ENCODE results near the gene EVL.
"Not testable (repeated sequence)": the region's sequence is repeated elsewhere in the genome, so short reads cannot be mapped to it uniquely, and the experiment has no call there.

The EVL gene

DNA sequence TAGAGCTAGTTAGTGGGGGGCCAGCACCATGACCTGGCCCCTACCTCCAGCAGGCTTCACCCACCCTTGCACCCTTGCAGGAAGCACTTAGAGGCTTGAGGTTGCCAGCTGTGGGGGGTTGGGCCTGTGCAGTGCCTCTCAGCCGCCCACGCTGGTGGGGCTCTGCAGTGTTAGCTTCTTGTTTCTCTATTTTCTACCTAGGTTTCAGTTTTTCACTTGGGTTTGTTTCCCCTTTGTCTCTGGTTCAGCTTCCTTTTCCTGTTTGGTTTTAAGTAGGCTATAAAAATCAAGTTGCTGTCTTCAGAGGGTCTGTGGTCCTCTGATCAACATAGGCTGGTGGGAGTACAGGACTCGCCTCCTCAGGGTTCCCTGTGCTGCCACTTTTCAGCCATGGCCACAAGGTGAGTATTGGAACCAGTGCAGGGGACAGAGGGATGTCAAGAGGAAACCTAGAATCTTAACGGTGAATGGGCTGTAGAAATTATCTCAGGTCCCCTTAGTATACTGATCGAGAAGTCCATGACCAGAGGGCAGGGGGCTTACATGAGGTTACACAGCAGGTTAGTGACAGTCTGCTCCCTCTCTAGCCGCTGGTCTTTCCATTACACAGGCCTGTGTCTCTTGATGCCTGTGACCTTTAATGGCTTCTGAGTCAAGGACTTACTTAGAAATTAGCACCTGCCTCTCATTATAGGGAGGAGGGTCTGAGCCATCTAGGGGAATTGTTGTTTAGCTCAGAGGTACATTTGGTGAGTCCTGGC lies at the start of gene EVL:
Gene EVL (plus strand): TSS at position 312 of the 761 bp plus-strand sequence. CDS start 79 bp downstream, at position 391.
- peak; percentile 69 to 76 (median 73) for DNase-seq (ENCODE audit: low read depth in 3 of 3)

DNA sequence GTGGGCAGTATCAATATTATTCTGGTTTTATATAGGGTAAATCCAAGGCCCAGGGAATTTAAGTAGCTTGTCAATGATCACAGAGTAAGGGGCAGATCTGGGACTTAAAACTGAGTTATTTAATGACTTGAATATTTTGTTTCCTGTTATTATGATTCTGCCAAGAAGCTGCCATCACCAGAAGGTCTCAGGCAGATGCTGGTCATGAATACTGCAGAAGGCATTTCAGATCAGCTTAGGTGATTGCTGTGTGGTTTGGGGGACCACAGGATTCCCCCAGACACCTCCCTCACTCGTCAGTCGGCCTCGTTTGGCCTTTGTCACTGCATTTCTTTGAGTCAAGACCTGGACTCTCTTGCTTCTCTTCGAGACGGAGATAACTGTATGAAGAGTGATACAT lies 47.7 kb upstream of the EVL start:
- DNase-seq (ENCODE audit: low read depth in 3 of 3) = no peak

DNA sequence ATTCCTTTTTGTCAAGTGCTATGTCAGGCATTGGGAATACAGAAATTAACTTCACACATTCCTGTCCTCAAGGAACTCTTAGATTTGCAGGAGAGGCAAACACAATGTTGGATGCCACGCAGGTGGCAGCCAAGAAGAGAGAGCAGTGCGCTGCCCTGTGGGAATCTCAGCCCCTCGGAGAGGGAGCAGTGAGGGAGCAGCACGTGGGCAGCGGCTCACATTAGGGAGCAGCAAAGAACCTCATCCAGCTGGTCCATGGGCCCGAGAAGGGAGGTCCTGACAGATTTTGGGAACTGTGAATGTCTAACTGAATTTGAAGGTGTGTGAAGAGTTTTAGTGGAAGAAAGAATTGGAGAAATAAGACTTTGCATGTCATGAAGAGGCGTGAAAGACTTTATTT lies 47.2 kb upstream of the EVL start:
- no peak for DNase-seq (ENCODE audit: low read depth in 3 of 3)

GRCh38 chr14:100018482-100018881 lies 46.7 kb upstream of the EVL start:
- no peak for DNase-seq (ENCODE audit: low read depth in 3 of 3)

DNA sequence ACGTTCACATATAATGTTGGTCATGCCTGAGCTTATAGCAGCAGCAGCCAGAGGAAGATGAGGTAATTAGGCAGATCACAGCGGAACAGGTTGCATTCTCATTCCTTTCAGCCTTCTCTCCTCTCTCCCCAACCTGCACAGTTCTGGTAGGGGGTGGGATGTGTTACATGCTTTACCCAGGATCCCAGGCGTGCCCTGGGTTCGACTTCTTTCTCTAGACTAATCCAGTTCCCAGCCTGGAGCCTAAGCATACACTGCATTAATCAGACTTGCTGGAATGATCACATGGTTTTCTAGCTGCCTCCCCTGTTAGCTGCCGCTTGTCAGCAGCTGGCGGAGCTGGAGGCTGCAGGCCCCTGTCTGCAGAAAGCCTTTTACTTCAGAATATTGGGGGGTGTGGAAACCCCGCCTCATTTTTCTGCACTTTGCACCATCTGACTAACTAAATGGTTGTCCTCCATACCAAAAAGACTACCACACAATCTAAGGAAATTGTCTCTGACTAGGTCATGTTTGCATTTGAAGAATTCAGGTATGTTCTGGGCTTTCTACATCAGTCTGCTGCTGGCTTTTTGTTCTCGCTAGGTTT lies 46.0 kb upstream of the EVL start:
- no peak for DNase-seq (ENCODE audit: low read depth in 3 of 3)

DNA sequence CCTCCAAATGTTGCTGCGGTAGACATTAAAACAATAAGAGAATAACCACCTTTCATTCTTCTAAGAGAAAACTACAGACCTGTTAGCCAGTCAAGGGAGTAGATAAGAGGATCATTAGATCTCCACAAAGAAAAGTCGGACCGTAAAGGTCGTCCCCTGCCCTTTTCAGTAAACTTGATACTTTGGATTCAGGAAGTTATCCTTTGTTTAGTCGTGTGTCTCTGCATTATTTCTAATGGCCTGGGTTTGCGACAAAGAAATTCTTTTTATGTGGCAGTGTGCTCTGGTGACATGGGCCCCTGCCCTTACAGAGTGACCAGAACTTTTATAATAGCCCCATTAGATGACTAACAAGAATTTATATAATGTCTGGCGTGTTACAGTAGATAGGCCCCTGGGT lies 44.6 kb upstream of the EVL start:
- DNase-seq (ENCODE audit: low read depth in 3 of 3) = no peak

DNA sequence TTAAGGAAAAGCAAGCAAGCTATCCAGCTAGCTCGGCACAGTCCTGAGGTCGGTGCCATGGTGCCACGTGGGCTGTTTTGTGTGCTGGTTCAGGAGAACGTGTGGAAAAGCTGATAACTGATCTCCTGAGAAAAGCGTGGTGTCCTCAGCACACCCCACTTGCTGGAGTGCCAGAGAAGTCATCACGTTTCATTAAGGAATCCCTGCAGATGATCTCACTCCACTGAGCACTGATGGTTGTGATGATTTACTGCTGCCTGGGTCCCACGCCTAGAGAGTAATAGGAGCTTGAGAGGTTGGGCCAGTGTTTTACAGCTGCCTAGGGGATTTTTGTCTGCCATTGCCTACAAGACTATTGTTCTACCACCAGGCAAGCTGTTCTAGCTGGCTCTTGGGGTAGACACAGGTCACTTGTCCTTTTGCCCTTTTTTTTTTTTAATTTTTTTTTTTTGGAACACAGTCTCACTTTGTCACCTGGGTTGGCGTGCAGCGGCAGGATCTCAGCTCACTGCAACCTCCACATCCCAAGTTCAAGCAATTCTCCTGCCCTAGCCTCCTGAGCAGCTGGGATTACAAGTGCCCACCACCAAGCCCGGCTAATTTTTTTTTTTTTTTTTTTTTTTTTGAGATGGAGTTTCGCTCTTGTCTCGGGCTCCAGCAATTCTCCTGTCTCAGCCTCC lies 42.3 kb upstream of the EVL start:
- no peak for DNase-seq (ENCODE audit: low read depth in 3 of 3)

DNA sequence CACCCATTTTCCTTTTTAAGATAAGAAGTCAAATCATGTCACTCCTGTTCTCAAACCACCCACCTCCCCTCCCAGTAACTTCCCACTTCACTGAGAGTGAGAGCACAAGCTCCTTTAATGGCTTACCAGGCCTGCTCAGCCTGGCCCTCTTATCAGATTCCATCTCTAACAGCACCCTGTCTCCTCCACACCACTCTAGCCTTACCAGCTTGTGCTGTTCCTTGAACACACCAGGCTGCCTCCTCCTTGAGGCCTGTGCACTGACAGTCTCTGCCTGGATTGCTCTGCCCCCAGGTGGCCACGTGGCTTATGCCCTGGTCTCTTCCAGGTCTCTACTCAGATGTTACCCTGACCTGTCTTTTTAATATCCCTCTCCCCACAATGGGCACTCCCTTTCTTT lies 40.1 kb upstream of the EVL start:
- DNase-seq (ENCODE audit: low read depth in 3 of 3) = no peak

DNA sequence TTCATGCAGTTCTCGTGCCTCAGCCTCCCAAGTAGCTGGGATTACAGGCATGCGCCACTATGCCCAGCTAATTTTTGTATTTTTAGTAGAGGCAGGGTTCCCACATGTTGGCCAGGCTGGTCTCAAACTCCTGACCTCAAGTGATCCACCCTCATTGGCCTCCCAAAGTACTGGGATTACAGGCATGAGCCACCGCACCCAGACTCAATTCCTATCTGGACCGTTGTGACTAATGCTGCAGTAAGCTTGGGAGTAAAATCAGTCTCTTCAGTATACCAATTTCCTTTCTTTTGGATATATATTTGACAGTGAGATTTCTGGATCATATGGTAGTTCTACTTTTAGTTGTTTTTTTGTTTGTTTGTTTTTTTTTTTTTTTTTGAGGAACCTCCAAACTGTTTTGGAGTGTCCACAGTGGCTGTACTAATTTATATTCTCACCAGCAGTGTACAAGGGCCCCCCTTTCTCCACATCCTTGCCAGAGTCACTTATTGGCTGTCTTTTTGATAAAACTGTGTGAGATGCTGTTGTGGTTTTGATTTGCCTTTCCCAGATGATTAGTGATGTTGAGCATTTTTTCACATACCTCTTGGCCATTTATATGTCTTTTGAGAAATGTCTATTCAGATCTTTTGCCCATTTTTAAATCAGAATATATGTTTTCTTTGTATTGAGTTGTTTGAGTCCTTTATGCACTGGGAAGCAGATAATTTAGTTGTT lies 37.3 kb upstream of the EVL start:
- no peak for DNase-seq (ENCODE audit: low read depth in 3 of 3)

- DNase-seq (ENCODE audit: low read depth in 3 of 3) = no peak
Observed at GRCh38 chr14:100028990-100029677, 36.1 kb upstream of the EVL start.

GRCh38 chr14:100030006-100030405 lies 35.2 kb upstream of the EVL start:
- DNase-seq (ENCODE audit: low read depth in 3 of 3) = not testable (repeated sequence)

DNA sequence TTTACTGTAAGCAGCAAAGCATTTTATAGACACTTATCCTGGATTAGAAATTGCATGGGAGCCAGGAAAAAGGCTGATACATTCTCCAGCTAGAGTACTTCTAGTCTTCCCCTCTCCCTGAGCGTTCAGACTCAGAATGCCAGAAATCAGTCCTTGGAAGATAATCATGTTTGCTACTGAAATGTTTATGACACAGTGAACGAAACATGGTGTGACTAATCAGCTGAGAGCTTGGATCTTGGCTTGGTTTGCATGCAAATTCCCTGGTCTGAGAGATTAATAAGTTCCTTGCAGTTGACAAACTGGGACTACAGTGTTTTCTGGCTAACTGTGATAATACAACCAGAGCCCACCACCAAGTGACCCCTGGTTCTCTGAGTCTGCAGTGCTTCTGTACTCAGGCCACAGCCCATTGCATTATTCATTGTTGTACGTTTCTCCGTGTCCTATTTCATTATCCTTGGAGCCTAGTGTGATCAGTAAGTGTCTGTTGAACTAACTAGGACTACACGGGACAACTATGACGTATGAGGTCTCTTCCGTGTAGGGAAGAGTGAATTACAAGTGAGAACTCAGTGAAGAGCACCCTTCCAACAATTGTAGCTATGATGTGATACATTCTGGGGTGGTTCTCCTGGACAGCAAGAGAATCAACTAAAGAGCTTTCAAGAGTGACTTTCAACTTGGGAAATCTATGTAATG lies 34.6 kb upstream of the EVL start:
- DNase-seq (ENCODE audit: low read depth in 3 of 3) = no peak

DNA sequence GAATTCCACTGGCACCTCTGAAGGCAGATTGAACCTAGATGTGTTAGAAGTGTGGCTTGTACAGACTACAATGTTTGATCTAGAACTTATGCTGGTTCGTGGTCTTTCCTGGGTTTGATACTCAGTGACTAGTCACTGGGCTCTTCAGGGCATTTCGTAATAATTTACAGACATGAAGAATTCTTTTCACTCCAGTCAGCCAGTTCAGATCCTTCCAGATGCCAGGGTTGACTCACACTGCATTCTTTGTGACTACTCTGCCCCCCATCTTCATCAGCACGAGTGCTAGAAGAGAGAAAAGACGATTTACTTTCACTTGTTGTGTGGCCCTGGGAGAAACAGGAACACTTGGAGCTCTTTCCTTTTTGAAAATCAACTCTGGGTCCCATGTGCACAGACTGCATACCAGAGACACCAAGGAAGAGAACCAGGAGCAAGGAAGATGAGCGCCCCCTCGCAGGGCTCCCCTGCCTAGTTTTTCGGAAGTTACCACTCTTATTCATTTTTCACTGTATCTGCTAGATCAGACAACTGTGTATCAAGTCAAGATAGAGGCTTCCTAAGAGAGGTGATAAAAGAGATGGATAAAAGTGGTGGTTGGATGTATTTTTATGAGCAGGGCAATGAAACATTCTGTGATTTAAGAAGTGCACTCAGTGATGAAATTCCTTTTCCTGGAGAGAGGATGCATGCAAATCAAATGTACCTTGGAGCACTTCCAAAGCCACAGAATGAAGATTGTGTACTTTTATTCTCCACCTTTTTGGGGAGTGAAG lies 33.5 kb upstream of the EVL start:
- no peak for DNase-seq (ENCODE audit: low read depth in 3 of 3)

DNA sequence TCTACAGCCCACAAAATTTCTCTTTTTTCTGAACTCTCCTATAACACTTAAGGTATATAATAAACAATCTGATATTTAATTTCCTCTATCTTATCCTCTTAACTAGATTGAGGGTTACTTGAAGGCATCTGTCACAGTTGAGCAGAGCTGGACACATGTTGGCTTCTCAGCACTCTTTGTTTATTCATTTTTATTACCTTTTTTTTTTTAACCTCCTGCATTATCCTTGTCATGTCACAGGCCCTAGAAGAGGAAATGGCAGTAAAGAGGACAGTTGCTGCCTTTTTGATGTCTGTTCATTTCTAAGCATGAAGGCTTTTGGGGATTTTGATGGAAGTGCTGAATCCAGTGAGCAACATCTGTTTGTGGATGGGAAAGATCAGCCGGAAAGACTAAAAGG lies 32.5 kb upstream of the EVL start:
- DNase-seq (ENCODE audit: low read depth in 3 of 3) = no peak

DNA sequence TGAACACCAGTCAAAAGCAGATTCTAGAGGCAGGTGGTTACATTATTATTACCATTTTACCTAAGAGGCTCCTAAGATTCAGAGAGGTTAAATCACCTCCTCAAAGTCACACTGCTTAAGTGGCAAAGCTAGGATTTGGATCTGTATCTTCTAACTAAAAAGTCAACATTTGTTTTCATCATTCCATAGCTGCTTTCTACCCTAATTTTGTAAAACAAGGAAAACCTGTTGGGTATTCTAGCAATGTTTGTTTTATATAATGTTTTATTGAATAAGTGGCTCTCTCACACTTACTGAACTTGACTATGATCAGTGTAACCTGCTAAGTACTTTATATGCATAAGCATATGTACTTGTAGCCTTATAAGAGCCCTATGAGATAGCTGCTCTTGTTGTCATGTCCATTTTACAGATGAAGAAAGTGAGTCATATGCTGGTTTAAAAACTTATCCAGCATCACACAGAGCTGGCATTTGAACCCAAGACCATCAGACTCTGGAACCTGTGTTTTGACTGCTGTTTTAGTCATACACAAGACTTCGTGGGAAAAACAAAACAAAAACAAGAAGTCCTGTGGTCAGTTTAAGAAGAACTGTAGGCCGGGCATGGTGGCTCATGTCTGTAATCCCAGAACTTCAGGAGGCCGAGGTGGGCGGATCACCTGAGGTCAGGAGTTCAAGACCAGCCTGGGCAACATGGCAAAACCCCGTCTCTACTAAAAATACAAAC lies 31.7 kb upstream of the EVL start:
- DNase-seq (ENCODE audit: low read depth in 3 of 3) = no peak

DNA sequence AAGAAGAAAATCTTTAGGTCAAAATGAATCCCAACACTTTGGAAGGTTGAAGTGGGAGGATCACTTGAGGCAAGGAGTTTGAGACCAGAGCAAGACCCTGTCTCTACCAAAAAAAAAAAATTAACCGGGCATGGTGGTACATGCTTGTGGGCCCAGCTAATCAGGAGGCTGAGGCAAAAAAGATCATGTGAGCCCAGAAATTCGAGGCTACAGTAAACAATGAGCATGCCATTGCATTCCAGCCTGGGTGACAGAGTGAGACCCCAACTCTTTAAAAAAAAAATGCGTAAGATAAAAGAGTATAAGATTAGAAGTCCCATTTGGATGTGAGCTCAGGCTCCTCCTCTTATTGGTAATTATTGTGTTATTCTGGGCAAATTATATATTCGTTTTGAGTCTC lies 30.8 kb upstream of the EVL start:
- DNase-seq (ENCODE audit: low read depth in 3 of 3) = no peak

GRCh38 chr14:100034961-100035500 lies 30.2 kb upstream of the EVL start:
- no peak for DNase-seq (ENCODE audit: low read depth in 3 of 3)

DNA sequence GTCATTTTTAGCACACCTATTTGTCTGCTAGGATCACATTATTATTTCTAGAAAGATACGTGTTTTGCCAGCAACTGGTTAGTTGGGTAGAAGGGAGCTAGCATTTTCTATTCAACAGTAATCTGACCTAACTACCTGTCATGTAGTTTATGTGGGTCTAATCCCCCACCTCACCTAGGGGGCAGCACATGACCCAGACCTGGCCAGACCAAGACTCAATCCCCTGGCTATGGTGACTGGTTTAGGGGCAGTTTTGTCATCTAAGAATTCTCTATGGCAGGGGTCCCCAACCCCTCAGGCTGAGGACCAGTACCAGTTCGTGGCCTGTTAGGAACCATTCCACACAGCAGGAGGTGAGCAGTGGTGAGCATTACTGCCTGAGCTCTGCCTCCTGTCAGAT lies 29.5 kb upstream of the EVL start:
- DNase-seq (ENCODE audit: low read depth in 3 of 3) = no peak

DNA sequence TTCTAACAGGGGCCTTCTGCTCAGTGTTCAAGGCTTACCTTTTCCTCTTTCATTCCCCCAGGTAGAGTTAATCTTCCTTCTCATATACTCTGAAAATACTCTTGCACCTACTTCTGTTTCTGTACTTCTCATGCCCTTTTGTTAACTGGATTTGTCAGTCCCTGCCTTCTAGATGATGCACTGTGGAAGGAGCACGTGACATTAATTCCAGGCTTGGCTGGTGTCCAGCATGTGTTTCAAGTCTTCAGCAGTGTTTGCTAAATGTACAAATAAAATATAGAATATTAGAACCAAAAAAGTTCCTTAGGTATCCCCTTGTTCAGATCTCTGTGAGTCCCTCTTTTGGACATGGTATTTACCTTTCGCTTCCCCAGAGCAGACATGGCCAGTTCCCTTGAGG lies 27.9 kb upstream of the EVL start:
- no peak for DNase-seq (ENCODE audit: low read depth in 3 of 3)

Data from stimulated activated CD4-positive, alpha-beta T cell treated with anti-CD3 and anti-CD28 coated beads, TNF-alpha, amount 100 ng/mL, for 4 hours (primary cell).